HCT116 (cell line): ENCODE measurements around the gene RUVBL1. TPM values are rescaled to one million over a fixed set of nuclear protein-coding genes. Genes with fewer than 3 reads are reported as not detected.

Source experiments
- ATAC-seq: fragments of 200-7000 bp; cut with Tn5 transposase; 2 replicates; pipeline ENCODE4 v1.9.1; 2020; ENCODE audit warnings: mild to moderate bottlenecking, moderate library complexity
- BruUV-seq: library from RNA; stranded (reverse); fragments of 400-500 nt; replicated peaks from 2 replicates; lab custom pipeline; 2021; lab: Mats Ljungman, UMichigan
- CTCF ChIA-PET: fragments of 300-600 bp; sonication (Branson Sonifier 250); formaldehyde crosslinking; loops from one replicate; lab custom pipeline; 2021; ENCODE audit warnings: antibody characterized with exemption; lab: Charles Lee
- POLR2A ChIA-PET: fragments of 300-600, 350-600 bp; sonication (Branson Sonifier 250); formaldehyde crosslinking; loops from one replicate; lab custom pipeline; 2021; ENCODE audit warnings: antibody characterized with exemption; lab: Charles Lee
- RAD21 ChIA-PET, 2 experiments: fragments of 300-600 bp; sonication (Branson Sonifier 250); formaldehyde crosslinking; loops; one replicate each; lab custom pipeline; 2023; ENCODE audit warnings: low total read pairs in 2 of 2; ENCODE audit not compliant: uncharacterized antibody in 2 of 2, unreplicated experiment in 2 of 2, low non-redundant PET in 1 of 2; lab: Charles Lee
- DNase-seq: peaks from one replicate; pipeline ENCODE4 v3.0.0-alpha.2; 2010; ENCODE audit warnings: low read depth, low spot score
- H2AFZ ChIP-seq: fragments of 200-600 bp; shearing (Covaris generic), sonication (generic); 2 replicates; pipeline ENCODE4 v1.6.1; 2017; ENCODE audit warnings: low read depth, mixed run types, mixed read lengths, antibody characterized with exemption, low read length; ENCODE audit not compliant: poor library complexity, severe bottlenecking
- H3K27ac ChIP-seq: 2 replicates; pipeline ENCODE4 v1.5.1; 2012; ENCODE audit warnings: low read depth, low read length
- H3K27me3 ChIP-seq: fragments of 200-600 bp; sonication (generic); 2 replicates; pipeline ENCODE4 v1.6.1; 2016; ENCODE audit warnings: mixed run types, low read length, mixed read lengths; ENCODE audit not compliant: insufficient read depth
- H3K36me3 ChIP-seq, 2 experiments: fragments of 200-500 bp in 1 of 2; fragments of 200-600 bp in 1 of 2; sonication (Bioruptor generic) in 1 of 2; sonication (generic) in 1 of 2; 2 replicates each; pipeline versions ENCODE4 v1.5.1 to v1.6.1; 2014 to 2016; ENCODE audit warnings: low read length in 2 of 2, inconsistent platforms in 1 of 2, mixed read lengths in 1 of 2, mixed run types in 1 of 2; ENCODE audit not compliant: insufficient read depth in 2 of 2, control insufficient read depth in 1 of 2
- H3K4me1 ChIP-seq, 2 experiments: fragments of 200-600 bp in 1 of 2; sonication (generic) in 1 of 2; 2 replicates each; pipeline versions ENCODE4 v1.5.1 to v1.6.1; 2012 to 2017; ENCODE audit warnings: low read length in 2 of 2, inconsistent platforms in 1 of 2, mild to moderate bottlenecking in 1 of 2, mixed read lengths in 1 of 2, mixed run types in 1 of 2, moderate library complexity in 1 of 2; ENCODE audit not compliant: insufficient read depth in 2 of 2, control insufficient read depth in 1 of 2
- H3K4me2 ChIP-seq: fragments of 200-600 bp; sonication (generic); 2 replicates; pipeline ENCODE4 v1.6.1; 2017; ENCODE audit warnings: mixed run types, low read length, mixed read lengths
- H3K4me3 ChIP-seq, 2 experiments: fragments of 200-600 bp in 1 of 2; sonication (generic) in 1 of 2; replicated peaks in 1 of 2; 2 replicates each; pipeline ENCODE4 v1.5.1; 2011 to 2016; ENCODE audit warnings: low read length in 2 of 2, control low read depth in 1 of 2, low read depth in 1 of 2, mild to moderate bottlenecking in 1 of 2, mixed read lengths in 1 of 2, mixed run types in 1 of 2
- H3K79me2 ChIP-seq: fragments of 200-600 bp; sonication (generic); 2 replicates; pipeline ENCODE4 v1.6.1; 2017; ENCODE audit warnings: mild to moderate bottlenecking, mixed run types, low read length, moderate library complexity, mixed read lengths; ENCODE audit not compliant: insufficient read depth
- H3K9ac ChIP-seq: fragments of 200-600 bp; sonication (generic); 2 replicates; pipeline ENCODE4 v1.6.1; 2016; ENCODE audit warnings: low read length, mixed read lengths
- H3K9me2 ChIP-seq: fragments of 200-600 bp; sonication (generic), shearing (Covaris generic); 2 replicates; pipeline ENCODE4 v1.6.1; 2017; ENCODE audit warnings: mixed run types, mild to moderate bottlenecking, moderate library complexity; ENCODE audit not compliant: insufficient read depth
- H3K9me3 ChIP-seq, 2 experiments: fragments of 200-500 bp in 1 of 2; fragments of 200-600 bp in 1 of 2; sonication (Bioruptor generic) in 1 of 2; sonication (generic) in 1 of 2; 2 replicates each; pipeline ENCODE4 v1.6.1; 2014 to 2017; ENCODE audit warnings: low read length in 2 of 2, mixed read lengths in 2 of 2, inconsistent platforms in 1 of 2, low read depth in 1 of 2, mild to moderate bottlenecking in 1 of 2, mixed run types in 1 of 2, moderate library complexity in 1 of 2; ENCODE audit not compliant: control insufficient read depth in 1 of 2, insufficient read depth in 1 of 2
- H4K20me1 ChIP-seq: fragments of 200-600 bp; sonication (generic), shearing (Covaris generic); 2 replicates; pipeline ENCODE4 v1.6.1; 2017; ENCODE audit warnings: mixed run types, mild to moderate bottlenecking, moderate library complexity; ENCODE audit not compliant: insufficient read depth
- CBX3 ChIP-seq: IDR thresholded peaks from 2 replicates; pipeline ENCODE4 v1.6.1; 2012; ENCODE audit warnings: low read depth
- EGR1 ChIP-seq: IDR thresholded peaks from 2 replicates; pipeline ENCODE4 v1.6.1; 2012; ENCODE audit warnings: low read depth
- ELF1 ChIP-seq: IDR thresholded peaks from 2 replicates; pipeline ENCODE4 v1.6.1; 2012; ENCODE audit warnings: low read depth, borderline replicate concordance
- EZH2 ChIP-seq: fragments of 200-600 bp; sonication (generic); IDR thresholded peaks from 2 replicates; pipeline ENCODE4 v1.6.1; 2017; ENCODE audit warnings: antibody characterized with exemption, mixed run types
- EZH2phosphoT487 ChIP-seq: fragments of 200-600 bp; IDR thresholded peaks from 2 replicates; pipeline ENCODE4 v1.6.1; 2018; ENCODE audit warnings: antibody characterized with exemption, borderline replicate concordance
- FOSL1 ChIP-seq: IDR thresholded peaks from 2 replicates; pipeline ENCODE4 v1.6.1; 2012; ENCODE audit warnings: low read depth
- JUND ChIP-seq: IDR thresholded peaks from 2 replicates; pipeline ENCODE4 v1.6.1; 2012
- POLR2A ChIP-seq: IDR thresholded peaks from 2 replicates; pipeline ENCODE4 v1.7.0; 2011; ENCODE audit warnings: borderline replicate concordance; ENCODE audit not compliant: insufficient read depth, insufficient read length; ENCODE audit errors: extremely low read depth
- POLR2AphosphoS5 ChIP-seq: IDR thresholded peaks from 2 replicates; pipeline ENCODE4 v1.6.1; 2011; ENCODE audit warnings: mild to moderate bottlenecking, low read depth, low read length, moderate library complexity
- SIN3A ChIP-seq: IDR thresholded peaks from 2 replicates; pipeline ENCODE4 v1.6.1; 2012; ENCODE audit warnings: low read depth
- SP1 ChIP-seq: IDR thresholded peaks from 2 replicates; pipeline ENCODE4 v1.6.1; 2012; ENCODE audit warnings: low read depth
- SRF ChIP-seq: IDR thresholded peaks from 2 replicates; pipeline ENCODE4 v1.6.1; 2012; ENCODE audit warnings: low read depth
- TCF7L2 ChIP-seq: IDR thresholded peaks from 2 replicates; pipeline ENCODE4 v1.7.0; 2011; ENCODE audit warnings: borderline replicate concordance, inconsistent platforms; ENCODE audit not compliant: insufficient read depth, insufficient read length; ENCODE audit errors: extremely low read depth
- ZFX ChIP-seq: fragments of 450-650 bp; IDR thresholded peaks from 2 replicates; pipeline ENCODE4 v1.6.1; 2017
- ZNF274 ChIP-seq: fragments of 200-500 bp; sonication (Bioruptor generic); IDR thresholded peaks from 2 replicates; pipeline ENCODE4 v1.6.1; 2014; ENCODE audit warnings: mild to moderate bottlenecking, low read depth, low read length, inconsistent platforms
- intact Hi-C: fragments of 100-400 bp; cut with micrococcal nuclease; formaldehyde crosslinking; loops from 2 replicates; pipeline ENCODE4 v1.10.0; 2022
- total RNA-seq: library from RNA; stranded (reverse); gene quantifications from one replicate; pipeline ENCODE4 v1.2.1, GENCODE V29; 2021; ENCODE audit not compliant: unreplicated experiment
- TF ChIP-seq, protein P1 (sequence below): IDR thresholded peaks from 2 replicates; pipeline ENCODE4 v1.6.1; 2012
- TF ChIP-seq, protein P2 (sequence below): IDR thresholded peaks from 2 replicates; pipeline ENCODE4 v1.6.1; 2011; ENCODE audit warnings: mild to moderate bottlenecking, low read length, moderate library complexity; ENCODE audit not compliant: insufficient replicate concordance; ENCODE audit errors: extremely low read depth
- TF ChIP-seq, protein P3 (sequence below): IDR thresholded peaks from 2 replicates; pipeline ENCODE4 v1.6.1; 2012
- TF ChIP-seq, protein P4 (sequence below), 3 experiments: fragments of 200-600 bp in 1 of 3; sonication (generic) in 1 of 3; IDR thresholded peaks in 2 of 3; conservative IDR thresholded peaks in 1 of 3; 2 replicates each; pipeline ENCODE4 v1.5.1; 2012 to 2017; ENCODE audit warnings: low read depth in 2 of 3, low read length in 2 of 3, antibody characterized with exemption in 1 of 3, borderline replicate concordance in 1 of 3, control low read depth in 1 of 3, mild to moderate bottlenecking in 1 of 3, mixed read lengths in 1 of 3, mixed run types in 1 of 3, moderate library complexity in 1 of 3; ENCODE audit not compliant: insufficient read depth in 1 of 3
- TF ChIP-seq, protein P5 (sequence below): IDR thresholded peaks from 2 replicates; pipeline ENCODE4 v1.6.1; 2012; ENCODE audit warnings: low read depth

Gene RUVBL1
- total RNA-seq, 1 experiment from 2014 or later: 129 TPM

DNA sequence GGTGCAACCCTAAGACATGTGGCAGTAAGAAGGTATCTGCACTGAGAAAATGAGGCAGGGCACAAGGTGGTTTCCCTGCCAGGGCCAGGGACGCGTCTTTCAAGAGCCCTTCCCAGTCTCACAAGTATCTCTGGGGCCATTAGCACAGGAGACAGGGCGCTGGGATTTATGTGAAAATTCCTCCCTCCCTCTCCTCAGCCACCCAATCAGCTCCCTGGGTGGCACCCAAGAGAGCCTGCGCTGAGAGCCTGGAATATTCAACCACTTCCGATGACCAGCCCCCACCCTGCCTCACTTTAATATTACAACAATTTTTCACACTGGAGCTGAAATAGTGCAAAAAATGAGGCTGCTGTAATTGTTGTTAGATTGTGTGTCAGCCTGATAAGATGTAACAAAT is 45.3 kb downstream of the RUVBL1 start:
- Histone ChIP-seq H3K27me3 (no peaks in the 10 kb centered on the region), H3K9me3 (no peaks in the 10 kb centered on the region), H3K36me3 (peaks cover 15 to 48% of the 10 kb centered on the region in 2 experiments), H3K4me1 (peaks cover 9 to 27% of the 10 kb centered on the region in 2 experiments), H2AFZ (no peak overlapping the region), H3K27ac (no peak overlapping the region), H3K4me2 (no peak overlapping the region), H3K4me3 (no peak overlapping the region), H3K9ac (no peak overlapping the region), H3K9me2 (no peaks in the 10 kb centered on the region), H4K20me1 (no peaks in the 10 kb centered on the region), H3K79me2 (peaks cover 20% of the 10 kb centered on the region)
- CTCF ChIA-PET: interaction anchor here (1.2 kb wide), 1 partner anchor 55 kb away, joined by 5 read pairs; no protein-coding TSS in a partner anchor
- BruUV-seq: no TSS peak
- intact Hi-C loops: no loop called here
- POLR2A ChIA-PET: no interaction called here
- DNase-seq (no peak), ATAC-seq (no peak)
- TF ChIP-seq EZH2 (no peak), EGR1 (no peak), FOSL1 (no peak), ZNF274 (no peak), SRF (no peak), ELF1 (no peak), TCF7L2 (no peak), ZFX (no peak), POLR2AphosphoS5 (no peak), CBX3 (no peak), JUND (no peak), SIN3A (no peak), EZH2phosphoT487 (no peak), SP1 (no peak), POLR2A (no peak)
- TF ChIP-seq, protein P1, sequence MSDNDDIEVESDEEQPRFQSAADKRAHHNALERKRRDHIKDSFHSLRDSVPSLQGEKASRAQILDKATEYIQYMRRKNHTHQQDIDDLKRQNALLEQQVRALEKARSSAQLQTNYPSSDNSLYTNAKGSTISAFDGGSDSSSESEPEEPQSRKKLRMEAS: no peak
- TF ChIP-seq, protein P2, sequence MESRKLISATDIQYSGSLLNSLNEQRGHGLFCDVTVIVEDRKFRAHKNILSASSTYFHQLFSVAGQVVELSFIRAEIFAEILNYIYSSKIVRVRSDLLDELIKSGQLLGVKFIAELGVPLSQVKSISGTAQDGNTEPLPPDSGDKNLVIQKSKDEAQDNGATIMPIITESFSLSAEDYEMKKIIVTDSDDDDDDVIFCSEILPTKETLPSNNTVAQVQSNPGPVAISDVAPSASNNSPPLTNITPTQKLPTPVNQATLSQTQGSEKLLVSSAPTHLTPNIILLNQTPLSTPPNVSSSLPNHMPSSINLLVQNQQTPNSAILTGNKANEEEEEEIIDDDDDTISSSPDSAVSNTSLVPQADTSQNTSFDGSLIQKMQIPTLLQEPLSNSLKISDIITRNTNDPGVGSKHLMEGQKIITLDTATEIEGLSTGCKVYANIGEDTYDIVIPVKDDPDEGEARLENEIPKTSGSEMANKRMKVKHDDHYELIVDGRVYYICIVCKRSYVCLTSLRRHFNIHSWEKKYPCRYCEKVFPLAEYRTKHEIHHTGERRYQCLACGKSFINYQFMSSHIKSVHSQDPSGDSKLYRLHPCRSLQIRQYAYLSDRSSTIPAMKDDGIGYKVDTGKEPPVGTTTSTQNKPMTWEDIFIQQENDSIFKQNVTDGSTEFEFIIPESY: no peak
- TF ChIP-seq, protein P3, sequence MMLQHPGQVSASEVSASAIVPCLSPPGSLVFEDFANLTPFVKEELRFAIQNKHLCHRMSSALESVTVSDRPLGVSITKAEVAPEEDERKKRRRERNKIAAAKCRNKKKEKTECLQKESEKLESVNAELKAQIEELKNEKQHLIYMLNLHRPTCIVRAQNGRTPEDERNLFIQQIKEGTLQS: no peak
- TF ChIP-seq, protein P4, sequence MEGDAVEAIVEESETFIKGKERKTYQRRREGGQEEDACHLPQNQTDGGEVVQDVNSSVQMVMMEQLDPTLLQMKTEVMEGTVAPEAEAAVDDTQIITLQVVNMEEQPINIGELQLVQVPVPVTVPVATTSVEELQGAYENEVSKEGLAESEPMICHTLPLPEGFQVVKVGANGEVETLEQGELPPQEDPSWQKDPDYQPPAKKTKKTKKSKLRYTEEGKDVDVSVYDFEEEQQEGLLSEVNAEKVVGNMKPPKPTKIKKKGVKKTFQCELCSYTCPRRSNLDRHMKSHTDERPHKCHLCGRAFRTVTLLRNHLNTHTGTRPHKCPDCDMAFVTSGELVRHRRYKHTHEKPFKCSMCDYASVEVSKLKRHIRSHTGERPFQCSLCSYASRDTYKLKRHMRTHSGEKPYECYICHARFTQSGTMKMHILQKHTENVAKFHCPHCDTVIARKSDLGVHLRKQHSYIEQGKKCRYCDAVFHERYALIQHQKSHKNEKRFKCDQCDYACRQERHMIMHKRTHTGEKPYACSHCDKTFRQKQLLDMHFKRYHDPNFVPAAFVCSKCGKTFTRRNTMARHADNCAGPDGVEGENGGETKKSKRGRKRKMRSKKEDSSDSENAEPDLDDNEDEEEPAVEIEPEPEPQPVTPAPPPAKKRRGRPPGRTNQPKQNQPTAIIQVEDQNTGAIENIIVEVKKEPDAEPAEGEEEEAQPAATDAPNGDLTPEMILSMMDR (IDR thresholded peaks at IDR 0.05 in 2 of 3, conservative IDR thresholded peaks at IDR 0.05 in 1 of 3; ENCODE audit: borderline replicate concordance in 1 of 3, insufficient read depth in 1 of 3, low read depth in 2 of 3, low read length in 2 of 3): no peak
- TF ChIP-seq, protein P5, sequence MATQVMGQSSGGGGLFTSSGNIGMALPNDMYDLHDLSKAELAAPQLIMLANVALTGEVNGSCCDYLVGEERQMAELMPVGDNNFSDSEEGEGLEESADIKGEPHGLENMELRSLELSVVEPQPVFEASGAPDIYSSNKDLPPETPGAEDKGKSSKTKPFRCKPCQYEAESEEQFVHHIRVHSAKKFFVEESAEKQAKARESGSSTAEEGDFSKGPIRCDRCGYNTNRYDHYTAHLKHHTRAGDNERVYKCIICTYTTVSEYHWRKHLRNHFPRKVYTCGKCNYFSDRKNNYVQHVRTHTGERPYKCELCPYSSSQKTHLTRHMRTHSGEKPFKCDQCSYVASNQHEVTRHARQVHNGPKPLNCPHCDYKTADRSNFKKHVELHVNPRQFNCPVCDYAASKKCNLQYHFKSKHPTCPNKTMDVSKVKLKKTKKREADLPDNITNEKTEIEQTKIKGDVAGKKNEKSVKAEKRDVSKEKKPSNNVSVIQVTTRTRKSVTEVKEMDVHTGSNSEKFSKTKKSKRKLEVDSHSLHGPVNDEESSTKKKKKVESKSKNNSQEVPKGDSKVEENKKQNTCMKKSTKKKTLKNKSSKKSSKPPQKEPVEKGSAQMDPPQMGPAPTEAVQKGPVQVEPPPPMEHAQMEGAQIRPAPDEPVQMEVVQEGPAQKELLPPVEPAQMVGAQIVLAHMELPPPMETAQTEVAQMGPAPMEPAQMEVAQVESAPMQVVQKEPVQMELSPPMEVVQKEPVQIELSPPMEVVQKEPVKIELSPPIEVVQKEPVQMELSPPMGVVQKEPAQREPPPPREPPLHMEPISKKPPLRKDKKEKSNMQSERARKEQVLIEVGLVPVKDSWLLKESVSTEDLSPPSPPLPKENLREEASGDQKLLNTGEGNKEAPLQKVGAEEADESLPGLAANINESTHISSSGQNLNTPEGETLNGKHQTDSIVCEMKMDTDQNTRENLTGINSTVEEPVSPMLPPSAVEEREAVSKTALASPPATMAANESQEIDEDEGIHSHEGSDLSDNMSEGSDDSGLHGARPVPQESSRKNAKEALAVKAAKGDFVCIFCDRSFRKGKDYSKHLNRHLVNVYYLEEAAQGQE: no peak
- RAD21 ChIA-PET: no interaction called here
